ENCODE measurements around the gene GOLGA3.

- TF ChIP-seq EZH2 (IDR thresholded peaks at IDR 0.05) (no peak), POLR2AphosphoS5 (IDR thresholded peaks at IDR 0.05; ENCODE audit: borderline replicate concordance, low read depth, low read length) (no peak)
These were observed 19.9 kb upstream of the GOLGA3 start for GRCh38 chr12:132848521-132848920.
